ENCODE data around the gene CUL9.

Gene CUL9

GRCh38 chr6:43273707-43274106, 91.7 kb downstream of the CUL9 start:
- no peak for TF ChIP-seq CTCF (IDR thresholded peaks at IDR 0.05; ENCODE audit: insufficient read depth, low read length, poor library complexity, severe bottlenecking)
- Histone ChIP-seq H3K4me3 (replicated peaks; ENCODE audit: low read depth, low read length) (no peak overlapping the region), H3K36me3 (ENCODE audit: control insufficient read depth, insufficient read depth, low read length) (no peaks in the 10 kb centered on the region), H3K27me3 (replicated peaks; ENCODE audit: control insufficient read depth, insufficient read depth, low read length) (no peaks in the 10 kb centered on the region; the same call in 1 of the 2 replicates)
- DNase-seq (ENCODE audit: extremely low read depth, insufficient read length), result no peak
